PC-9 (cell line): ENCODE data around the gene GRPR. TPM values are rescaled to one million over a fixed set of nuclear protein-coding genes. Genes with fewer than 3 reads are reported as not detected.

ENCODE experiments used
- BruUV-seq: library from RNA; stranded (reverse); fragments of 400-500 nt; replicated peaks from 2 replicates; lab custom pipeline; 2021; lab: Mats Ljungman, UMichigan
- CTCF ChIA-PET: fragments of 300-600 bp; sonication (Branson Sonifier 250); formaldehyde crosslinking; loops from one replicate; lab custom pipeline; 2022; ENCODE audit warnings: antibody characterized with exemption; lab: Charles Lee
- POLR2A ChIA-PET: fragments of 300-600 bp; sonication (Branson Sonifier 250); formaldehyde crosslinking; loops from one replicate; lab custom pipeline; 2022; ENCODE audit warnings: antibody characterized with exemption; ENCODE audit not compliant: unreplicated experiment; lab: Charles Lee
- DNase-seq, 2 experiments: peaks; one replicate each; pipeline versions ENCODE4 v3.0.0 to v3.0.0-alpha.2; 2015 to 2022; ENCODE audit warnings: mixed read lengths in 1 of 2
- H2AFZ ChIP-seq: fragments of 200-600 bp; sonication (generic); 2 replicates; pipeline ENCODE4 v1.8.1; 2017; ENCODE audit warnings: antibody characterized with exemption
- H3F3A ChIP-seq: fragments of 200-600 bp; sonication (generic); 2 replicates; pipeline ENCODE4 v1.8.1; 2017; ENCODE audit warnings: antibody characterized with exemption, mild to moderate bottlenecking, low read depth; ENCODE audit not compliant: insufficient read depth
- H3K27ac ChIP-seq: fragments of 200-600 bp; sonication (generic); 2 replicates; pipeline ENCODE4 v1.6.1; 2016; ENCODE audit warnings: mixed run types
- H3K27me3 ChIP-seq: fragments of 200-600 bp; sonication (generic); 2 replicates; pipeline ENCODE4 v1.6.1; 2016; ENCODE audit warnings: low read depth, mixed run types; ENCODE audit not compliant: insufficient read depth
- H3K36me3 ChIP-seq: fragments of 200-600 bp; sonication (generic); 2 replicates; pipeline ENCODE4 v1.6.1; 2016; ENCODE audit warnings: low read depth, mixed run types
- H3K4me1 ChIP-seq: fragments of 200-600 bp; sonication (generic); replicated peaks from 2 replicates; pipeline ENCODE4 v1.6.1; 2016; ENCODE audit warnings: mixed run types; ENCODE audit not compliant: insufficient read depth
- H3K4me2 ChIP-seq: fragments of 200-600 bp; sonication (generic); 2 replicates; pipeline ENCODE4 v1.6.1; 2017; ENCODE audit warnings: mixed run types
- H3K4me3 ChIP-seq: fragments of 200-600 bp; sonication (generic); 2 replicates; pipeline ENCODE4 v1.6.1; 2016; ENCODE audit warnings: mixed run types
- H3K79me2 ChIP-seq: fragments of 200-600 bp; sonication (generic); 2 replicates; pipeline ENCODE4 v1.6.1; 2017; ENCODE audit warnings: low read depth, mixed run types
- H3K9me2 ChIP-seq: fragments of 200-600 bp; sonication (generic); 2 replicates; pipeline ENCODE4 v1.8.1; 2017; ENCODE audit warnings: mild to moderate bottlenecking; ENCODE audit not compliant: insufficient read depth
- H3K9me3 ChIP-seq: fragments of 200-600 bp; sonication (generic); 2 replicates; pipeline ENCODE4 v1.8.1; 2016; ENCODE audit warnings: low read depth; ENCODE audit not compliant: insufficient read depth
- H4K20me1 ChIP-seq: fragments of 200-600 bp; sonication (generic); 2 replicates; pipeline ENCODE4 v1.8.1; 2017; ENCODE audit not compliant: insufficient read depth
- CTCF ChIP-seq: fragments of 200-600 bp; sonication (generic); conservative IDR thresholded peaks from 2 replicates; pipeline ENCODE4 v1.6.1; 2017; ENCODE audit warnings: mixed run types, antibody characterized with exemption, mild to moderate bottlenecking, moderate library complexity
- EZH2 ChIP-seq: fragments of 200-600 bp; sonication (generic); IDR thresholded peaks from 2 replicates; pipeline ENCODE4 v1.8.0; 2017; ENCODE audit warnings: antibody characterized with exemption, low read depth
- intact Hi-C: fragments of 100-400 bp; cut with micrococcal nuclease; formaldehyde crosslinking; loops from one replicate; pipeline ENCODE4 v1.10.0; 2022; ENCODE audit not compliant: unreplicated experiment
- total RNA-seq: library from RNA; stranded (reverse); gene quantifications from 2 replicates; pipeline ENCODE4 v1.2.3, GENCODE V29; 2021

Gene GRPR
- total RNA-seq, 1 experiment from 2014 or later, result 1.1 TPM

- DNase-seq, result no peak
- BruUV-seq, result no TSS peak
- Histone ChIP-seq H3K36me3 (no peaks in the 10 kb centered on the region), H3K27ac (no peak overlapping the region), H3K4me1 (no peaks in the 10 kb centered on the region), H3K4me2 (no peak overlapping the region), H4K20me1 (no peaks in the 10 kb centered on the region), H2AFZ (no peak overlapping the region), H3K4me3 (no peak overlapping the region), H3K27me3 (no peaks in the 10 kb centered on the region), H3K79me2 (no peaks in the 10 kb centered on the region), H3K9me2 (no peaks in the 10 kb centered on the region), H3F3A (no peaks in the 10 kb centered on the region), H3K9me3 (no peaks in the 10 kb centered on the region)
- no peak for TF ChIP-seq EZH2
- TF ChIP-seq CTCF, result no peak
- ChIA-PET POLR2A (no interaction called here), CTCF (no interaction called here)
- intact Hi-C loops, result no loop called here
These were observed 45.6 kb upstream of the GRPR start for GRCh38 chrX:16077811-16078210.

GRCh38 chrX:16081357-16081756, 42.0 kb upstream of the GRPR start:
- POLR2A ChIA-PET, result no interaction called here
- no peaks in the 10 kb centered on the region for H3K36me3 ChIP-seq
- TF ChIP-seq CTCF (no peak), EZH2 (no peak)
- no peak overlapping the region for H3K27ac ChIP-seq
- H3K79me2 ChIP-seq, result no peaks in the 10 kb centered on the region
- H4K20me1 ChIP-seq, result no peaks in the 10 kb centered on the region
- BruUV-seq, result no TSS peak
- no peaks in the 10 kb centered on the region for H3F3A ChIP-seq
- intact Hi-C loops, result no loop called here
- H2AFZ ChIP-seq, result no peak overlapping the region
- no peak for DNase-seq
- CTCF ChIA-PET, result no interaction called here
- no peaks in the 10 kb centered on the region for H3K4me1 ChIP-seq
- no peaks in the 10 kb centered on the region for H3K9me2 ChIP-seq
- H3K4me3 ChIP-seq, result no peak overlapping the region
- H3K9me3 ChIP-seq, result no peaks in the 10 kb centered on the region
- no peak overlapping the region for H3K4me2 ChIP-seq
- no peaks in the 10 kb centered on the region for H3K27me3 ChIP-seq

GRCh38 chrX:16082470-16083085, 40.8 kb upstream of the GRPR start:
- no peaks in the 10 kb centered on the region for H3F3A ChIP-seq
- H3K27me3 ChIP-seq, result no peaks in the 10 kb centered on the region
- H3K4me3 ChIP-seq, result no peak overlapping the region
- no peaks in the 10 kb centered on the region for H3K9me2 ChIP-seq
- no peaks in the 10 kb centered on the region for H3K36me3 ChIP-seq
- intact Hi-C loops, result no loop called here
- no peak overlapping the region for H2AFZ ChIP-seq
- H4K20me1 ChIP-seq, result no peaks in the 10 kb centered on the region
- TF ChIP-seq EZH2, result no peak
- TF ChIP-seq CTCF, result no peak
- H3K9me3 ChIP-seq, result no peaks in the 10 kb centered on the region
- ChIA-PET CTCF (no interaction called here), POLR2A (no interaction called here)
- H3K79me2 ChIP-seq, result no peaks in the 10 kb centered on the region
- no peak for DNase-seq
- no peak overlapping the region for H3K27ac ChIP-seq
- no peak overlapping the region for H3K4me2 ChIP-seq
- BruUV-seq, result no TSS peak
- no peaks in the 10 kb centered on the region for H3K4me1 ChIP-seq
